A549 (cell line): ENCODE data around the gene BCL7B. TPM values are rescaled to one million over a fixed set of nuclear protein-coding genes. Genes with fewer than 3 reads are reported as not detected.

Source experiments
- ATAC-seq, 2 experiments: fragments of 200-7000 bp in 1 of 2; fragments of >200 bp in 1 of 2; cut with Nextera tagmentation in 1 of 2; cut with Tn5 transposase in 1 of 2; 3 replicates each; pipeline versions ENCODE4 v1.8.0 to v1.9.1; 2018 to 2020; ENCODE audit warnings: mild to moderate bottlenecking in 1 of 2, moderate library complexity in 1 of 2
- CTCF ChIA-PET: fragments of 300-600 bp; sonication (Branson Sonifier 250); formaldehyde crosslinking; extraction: SDS; loops from one replicate; lab custom pipeline; 2021; ENCODE audit warnings: antibody characterized with exemption, inconsistent platforms; lab: Yijun Ruan, JAX
- POLR2A ChIA-PET: fragments of 350-600 bp; formaldehyde crosslinking; extraction: SDS; loops from one replicate; lab custom pipeline; 2021; ENCODE audit warnings: antibody characterized with exemption, inconsistent platforms; lab: Yijun Ruan, JAX
- DNase-seq, 2 experiments: peaks; one replicate each; pipeline versions ENCODE4 v3.0.0 to v3.0.0-alpha.2; 2011 to 2016; ENCODE audit warnings: low read depth in 1 of 2, low spot score in 1 of 2
- FAIRE-seq: peaks from 2 replicates; lab custom pipeline; 2011; peaks lifted over from hg19 to GRCh38; lab: Jason Lieb, UNC
- H3K27ac ChIP-seq, 2 experiments: fragments of >200 bp; sonication (Bioruptor Twin); formaldehyde crosslinking; 3 replicates each; pipeline ENCODE4 v1.5.1; 2016 to 2017
- H3K4me1 ChIP-seq: fragments of >200 bp; sonication (Bioruptor Twin); formaldehyde crosslinking; 3 replicates; pipeline ENCODE4 v1.6.1; 2016
- H3K4me2 ChIP-seq: fragments of >200 bp; sonication (Bioruptor Twin); formaldehyde crosslinking; 3 replicates; pipeline ENCODE4 v1.6.1; 2016
- H3K4me3 ChIP-seq: fragments of >200 bp; sonication (Bioruptor Twin); formaldehyde crosslinking; 3 replicates; pipeline ENCODE4 v1.5.1; 2016
- H3K9me3 ChIP-seq: fragments of >200 bp; sonication (Bioruptor Twin); formaldehyde crosslinking; 3 replicates; pipeline ENCODE4 v1.6.1; 2016
- BCL3 ChIP-seq: fragments of >200 bp; sonication (Bioruptor Twin); formaldehyde crosslinking; IDR thresholded peaks from 3 replicates; pipeline ENCODE4 v1.6.1; 2016
- BHLHE40 ChIP-seq: IDR thresholded peaks from 2 replicates; pipeline ENCODE4 v1.6.1; 2012; ENCODE audit warnings: low read depth, low read length, inconsistent platforms
- CEBPB ChIP-seq, 2 experiments: fragments of >200 bp in 1 of 2; sonication (Bioruptor Twin) in 1 of 2; formaldehyde crosslinking in 1 of 2; IDR thresholded peaks; 2 replicates each; pipeline ENCODE4 v1.6.1; 2012 to 2016
- CHD2 ChIP-seq: fragments of 150-350 bp; IDR thresholded peaks from 2 replicates; pipeline ENCODE4 v1.6.1; 2014; ENCODE audit warnings: low read length; ENCODE audit not compliant: partially characterized antibody
- CTCF ChIP-seq: fragments of >200 bp; sonication (Bioruptor Twin); formaldehyde crosslinking; IDR thresholded peaks from 3 replicates; pipeline ENCODE4 v1.5.1; 2016
- EHF ChIP-seq: fragments of 250-450 bp; sonication (Bioruptor Pico); IDR thresholded peaks from 2 replicates; pipeline ENCODE4 v1.5.0; 2020; ENCODE audit warnings: mild to moderate bottlenecking
- EHMT2 ChIP-seq: fragments of 200-600 bp; sonication (generic); IDR thresholded peaks from 2 replicates; pipeline ENCODE4 v1.6.1; 2016; ENCODE audit warnings: antibody characterized with exemption, low read depth, mild to moderate bottlenecking, moderate library complexity
- HDAC2 ChIP-seq: fragments of 200-600 bp; sonication (generic); IDR thresholded peaks from 2 replicates; pipeline ENCODE4 v1.6.1; 2016
- HEYL ChIP-seq: fragments of 250-450 bp; sonication (Bioruptor Pico); IDR thresholded peaks from 2 replicates; pipeline ENCODE4 v1.8.0; 2021; ENCODE audit warnings: mild to moderate bottlenecking, moderate library complexity
- HMGXB4 ChIP-seq: fragments of 250-450 bp; sonication (Bioruptor Pico); IDR thresholded peaks from 2 replicates; pipeline ENCODE4 v1.5.0; 2021; ENCODE audit warnings: mild to moderate bottlenecking, moderate library complexity, borderline replicate concordance
- JUN ChIP-seq, 2 experiments: fragments of >200 bp; sonication (Bioruptor Twin); formaldehyde crosslinking; IDR thresholded peaks; 2 replicates in 1 of 2; 3 replicates in 1 of 2; pipeline ENCODE4 v1.6.1; 2016 to 2017
- JUNB ChIP-seq: fragments of >200 bp; sonication (Bioruptor Twin); formaldehyde crosslinking; IDR thresholded peaks from 2 replicates; pipeline ENCODE4 v1.6.1; 2016
- MAFK ChIP-seq: fragments of 450-650 bp; IDR thresholded peaks from 2 replicates; pipeline ENCODE4 v1.6.1; 2014; ENCODE audit not compliant: partially characterized antibody
- NFE2L2 ChIP-seq: fragments of 150-350 bp; conservative IDR thresholded peaks from 2 replicates; pipeline ENCODE4 v1.6.1; 2014; ENCODE audit warnings: low read length
- PBX3 ChIP-seq: IDR thresholded peaks from 2 replicates; pipeline ENCODE4 v1.6.1; 2012
- POLR2A ChIP-seq: IDR thresholded peaks from 2 replicates; pipeline ENCODE4 v1.6.1; 2012; ENCODE audit warnings: mild to moderate bottlenecking, low read length
- RARB ChIP-seq: fragments of 250-450 bp; sonication (Bioruptor Pico); IDR thresholded peaks from 2 replicates; pipeline ENCODE4 v1.8.0; 2021; ENCODE audit warnings: mild to moderate bottlenecking, moderate library complexity
- RCOR1 ChIP-seq: fragments of 150-350 bp; IDR thresholded peaks from 2 replicates; pipeline ENCODE4 v1.6.1; 2014; ENCODE audit warnings: antibody characterized with exemption, low read length, low read depth
- REST ChIP-seq: fragments of 200-600 bp; sonication (generic); IDR thresholded peaks from 2 replicates; pipeline ENCODE4 v1.6.1; 2016; ENCODE audit warnings: antibody characterized with exemption, mild to moderate bottlenecking, moderate library complexity
- SMC3 ChIP-seq: fragments of >200 bp; sonication (Bioruptor Twin); formaldehyde crosslinking; IDR thresholded peaks from 3 replicates; pipeline ENCODE4 v1.6.1; 2018; ENCODE audit warnings: inconsistent platforms
- SREBF2 ChIP-seq: fragments of 450-650 bp; IDR thresholded peaks from 2 replicates; pipeline ENCODE4 v1.6.1; 2014; ENCODE audit warnings: mild to moderate bottlenecking, moderate library complexity
- TFCP2L1 ChIP-seq: fragments of 250-450 bp; sonication (Bioruptor Pico); IDR thresholded peaks from 2 replicates; pipeline ENCODE4 v1.5.0; 2021; ENCODE audit warnings: mild to moderate bottlenecking
- ZNF302 ChIP-seq: fragments of 250-450 bp; sonication (Bioruptor Pico); IDR thresholded peaks from 2 replicates; pipeline ENCODE4 v1.9.0; 2021; ENCODE audit warnings: inconsistent platforms, mild to moderate bottlenecking, moderate library complexity
- ZSCAN20 ChIP-seq: fragments of 250-450 bp; sonication (Bioruptor Pico); IDR thresholded peaks from 2 replicates; pipeline ENCODE4 v1.8.0; 2022; ENCODE audit warnings: mild to moderate bottlenecking, moderate library complexity
- WGBS: methylation state at CpG from one replicate; pipeline ENCODE4 v1.1.6; 2017; ENCODE audit errors: missing lambda C conversion rate; 5-methylcytosine and 5-hydroxymethylcytosine counted together
- polyA plus RNA-seq, 4 experiments: library from polyadenylated mRNA; depleted of rRNA in 3 of 4; stranded (reverse); fragments of >200 nt; fragmentation: RNase III in 1 of 4; extraction: RNeasy Plus Mini Kit Qiagen cat#74134 plus additional on column Dnase treatment in 1 of 4; gene quantifications; 2 replicates in 3 of 4; 3 replicates in 1 of 4; pipeline ENCODE4 v1.2.3, GENCODE V29; 2011 to 2017

The BCL7B gene
- polyA plus RNA-seq, 2 of the 4 experiments (the other 2 are of a cell fraction), result 52.3 to 62.5 TPM

GRCh38 chr7:73556208-73557107 is 1.0 kb downstream of the BCL7B start:
- Histone ChIP-seq H3K4me2 (peak overlapping the region; percentile 95), H3K4me1 (peaks cover 25% of the 10 kb centered on the region), H3K4me3 (peak overlapping the region; percentile 90), H3K9me3 (no peaks in the 10 kb centered on the region), H3K27ac (peak overlapping the region; percentile 99)
- POLR2A ChIA-PET, result interaction anchor here (0.6 to 2.5 kb wide), 8 partner anchors 9 to 151 kb away, joined by 4 to 16 read pairs (median 6); partner anchors contain the start of genes BAZ1B, MLXIPL and TBL2
- no peak for DNase-seq
- FAIRE-seq, result no peak
- TF ChIP-seq RCOR1 (no peak), ZSCAN20 (CRISPR knock-in tag) (no peak), PBX3 (no peak), NFE2L2 (no peak), REST (no peak), POLR2A (no peak), ZNF302 (CRISPR knock-in tag) (no peak), RARB (CRISPR knock-in tag) (no peak), JUNB (no peak), CEBPB (IDR thresholded peaks at IDR 0.05) (no peak), EHF (no peak), CTCF (no peak), SREBF2 (no peak), JUN (IDR thresholded peaks at IDR 0.05) (no peak), TFCP2L1 (CRISPR knock-in tag) (no peak), EHMT2 (no peak), CHD2 (no peak), HEYL (CRISPR knock-in tag) (no peak), HDAC2 (no peak)
- no peak; a peak in 1 of 6 replicates for ATAC-seq
- 12% methylated on average over 25 of the region's 28 CpGs for WGBS
- CTCF ChIA-PET, result interaction anchor here (1.4 to 1.7 kb wide), 2 partner anchors 169 to 178 kb away, joined by 4 to 5 read pairs; no protein-coding TSS in a partner anchor

- Histone ChIP-seq H3K4me1 (peaks cover 23% of the 10 kb centered on the region), H3K4me3 (peak overlapping the region; percentile 90), H3K4me2 (peak overlapping the region; percentile 95), H3K27ac (peak overlapping the region in 1 of 2 experiments; percentile 99; a peak in 1 of 6 replicates), H3K9me3 (no peaks in the 10 kb centered on the region)
- WGBS, result 79% methylated on average over 6 of the region's 6 CpGs
- ATAC-seq (no peak), DNase-seq (no peak), FAIRE-seq (no peak)
- CTCF ChIA-PET, result interaction anchor here (0.6 to 1.7 kb wide), 2 partner anchors 17 to 179 kb away, joined by 3 to 5 read pairs; no protein-coding TSS in a partner anchor
- POLR2A ChIA-PET, result interaction anchor here (0.6 to 2.5 kb wide), 2 partner anchors 8 to 19 kb away, joined by 4 to 9 read pairs; no protein-coding TSS in a partner anchor
- TF ChIP-seq POLR2A (no peak), TFCP2L1 (CRISPR knock-in tag) (no peak), HDAC2 (no peak), BCL3 (no peak), RCOR1 (no peak), ZNF302 (CRISPR knock-in tag) (no peak), BHLHE40 (no peak), EHMT2 (no peak), SMC3 (no peak), MAFK (no peak), HMGXB4 (CRISPR knock-in tag) (no peak), PBX3 (no peak), JUNB (no peak)
These were observed 2.0 kb downstream of the BCL7B start for GRCh38 chr7:73555411-73555982.
